Measurements from ENCODE around the gene GRIK4.
A peak's percentile ranks its signal among the peaks of the same experiment; 100 is the strongest.
"Not testable (repeated sequence)": the region's sequence is repeated elsewhere in the genome, so short reads cannot be mapped to it uniquely, and the experiment has no call there.

The GRIK4 gene

GRCh38 chr11:120973501-120973900, 462.0 kb downstream of the GRIK4 start:
- DNase-seq, result no peak

- DNase-seq, result no peak
These were observed 462.9 kb downstream of the GRIK4 start for GRCh38 chr11:120974466-120974865.

- DNase-seq, result no peak
These were observed 463.4 kb downstream of the GRIK4 start for GRCh38 chr11:120974965-120975364.

GRCh38 chr11:120977266-120978137, 466.0 kb downstream of the GRIK4 start:
- no peak for DNase-seq

- no peak for DNase-seq
These were observed 467.2 kb downstream of the GRIK4 start for GRCh38 chr11:120978701-120979100.

GRCh38 chr11:120985718-120986569, 474.4 kb downstream of the GRIK4 start:
- peak; percentile 16 to 35 for DNase-seq

- DNase-seq, result no peak
These were observed 477.1 kb downstream of the GRIK4 start for GRCh38 chr11:120988603-120989002.

- no peak for DNase-seq
These were observed 480.5 kb downstream of the GRIK4 start for GRCh38 chr11:120991830-120992686.

- DNase-seq, result no peak
These were observed 482.7 kb downstream of the GRIK4 start for GRCh38 chr11:120994091-120994859.

GRCh38 chr11:120995184-120995583, 483.6 kb downstream of the GRIK4 start:
- DNase-seq, result no peak

- no peak for DNase-seq
These were observed 485.4 kb downstream of the GRIK4 start for GRCh38 chr11:120996973-120997372.

- DNase-seq, result no peak
These were observed 487.0 kb downstream of the GRIK4 start for GRCh38 chr11:120998581-120998980.

- no peak for DNase-seq
These were observed 492.8 kb downstream of the GRIK4 start for GRCh38 chr11:121004206-121004840.

GRCh38 chr11:121006922-121007321, 495.4 kb downstream of the GRIK4 start:
- DNase-seq, result no peak

- no peak for DNase-seq
These were observed 497.0 kb downstream of the GRIK4 start for GRCh38 chr11:121008551-121008950.

- no peak for DNase-seq
These were observed 500.5 kb downstream of the GRIK4 start for GRCh38 chr11:121012091-121012490.

- DNase-seq, result no peak
These were observed 507.2 kb downstream of the GRIK4 start for GRCh38 chr11:121018746-121019145.

GRCh38 chr11:121021718-121022117, 510.2 kb downstream of the GRIK4 start:
- not testable (repeated sequence) for DNase-seq

GRCh38 chr11:121023848-121024751, 512.6 kb downstream of the GRIK4 start, which contains the start of gene TBCEL:
TBCEL (plus strand) TSS chr11:121024102; CDS start chr11:121045691, 21,589 bp downstream.
- DNase-seq, result peak; percentile 82 to 88

GRCh38 chr11:121024989-121025388, 513.4 kb downstream of the GRIK4 start:
- peak in 1 of 2 donors; percentile 1 for DNase-seq
